Measurements from ENCODE around the gene FUT2.
"Not testable (repeated sequence)": the region's sequence is repeated elsewhere in the genome, so short reads cannot be mapped to it uniquely, and the experiment has no call there.

FUT2 gene

DNA sequence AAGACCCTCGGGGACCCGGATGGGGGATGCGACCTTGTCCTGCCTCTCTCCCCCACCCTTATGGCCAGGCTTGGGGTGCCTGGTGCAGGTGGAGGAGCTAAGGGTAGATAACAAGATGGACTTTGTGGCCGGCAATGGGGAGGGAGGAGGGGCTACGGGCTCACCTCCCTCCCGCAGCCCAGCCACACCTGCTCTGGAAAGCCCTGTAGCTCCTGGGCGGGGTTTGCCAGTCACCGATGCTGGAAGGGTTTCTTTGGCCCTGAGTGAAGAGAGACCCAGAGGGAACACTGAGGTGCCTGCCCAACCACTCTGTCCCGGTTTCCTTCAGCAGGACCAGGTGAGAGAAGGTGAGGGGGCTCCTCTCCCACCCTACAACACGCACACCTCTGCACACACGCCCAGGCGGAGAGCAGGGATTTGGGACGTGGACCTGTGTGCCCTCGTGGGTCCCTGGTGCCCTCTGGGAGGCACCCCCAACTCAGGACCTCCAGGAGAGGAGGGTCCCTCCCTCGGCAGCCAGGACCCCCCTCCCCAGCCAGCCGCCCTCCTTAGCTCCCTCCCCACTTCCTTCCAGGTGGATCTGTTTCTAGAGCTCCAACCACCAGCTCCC is at the start of gene FUT2:
Gene FUT2, plus strand, starts transcription at position 229 of the 610 bp plus-strand sequence. CDS start 6,986 bp downstream, outside the sequence.
- no peak for DNase-seq (ENCODE audit: low read depth)

DNA sequence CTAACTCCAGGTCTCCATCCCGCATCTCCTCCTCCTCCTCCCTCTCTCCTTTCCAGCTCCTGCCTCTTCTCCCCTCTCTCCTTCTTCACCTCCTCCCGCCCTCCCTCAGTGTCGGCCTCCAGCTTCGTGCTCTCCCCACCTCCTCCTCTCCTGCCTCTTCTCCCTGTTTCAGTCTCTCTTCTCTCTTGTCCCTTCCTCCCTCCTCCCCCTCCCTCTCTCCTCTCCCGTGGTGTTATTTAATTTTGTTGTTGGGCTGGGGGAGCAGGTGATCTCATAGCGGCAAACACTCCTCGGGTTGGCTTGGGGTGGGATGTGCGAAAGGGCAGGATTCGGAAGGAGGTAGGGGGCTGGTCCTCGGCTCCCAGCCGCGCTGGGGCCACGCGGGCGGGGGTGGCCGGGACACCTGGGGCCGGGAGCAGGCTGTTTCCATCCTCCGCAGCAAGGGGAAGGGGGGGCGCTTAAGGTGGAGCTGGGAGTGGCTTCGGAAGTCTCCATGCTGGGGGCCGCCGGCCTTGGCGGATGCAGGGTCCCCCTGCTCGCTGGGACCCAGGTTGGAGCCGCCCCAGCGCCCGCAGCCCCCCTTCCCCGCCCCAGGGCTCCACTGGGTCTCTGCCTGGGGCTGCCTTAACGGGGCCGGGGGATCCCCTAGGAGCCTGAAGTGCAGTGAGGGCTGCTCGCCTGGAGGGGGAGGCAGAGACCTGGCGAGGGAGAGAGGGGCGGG is 49.6 kb upstream of the FUT2 start, which contains the start of gene CA11:
Gene CA11, minus strand, starts transcription at position 187 of the 721 bp plus-strand sequence. CDS start 555 bp downstream, outside the sequence.
- no peak for DNase-seq (ENCODE audit: low read depth)

DNA sequence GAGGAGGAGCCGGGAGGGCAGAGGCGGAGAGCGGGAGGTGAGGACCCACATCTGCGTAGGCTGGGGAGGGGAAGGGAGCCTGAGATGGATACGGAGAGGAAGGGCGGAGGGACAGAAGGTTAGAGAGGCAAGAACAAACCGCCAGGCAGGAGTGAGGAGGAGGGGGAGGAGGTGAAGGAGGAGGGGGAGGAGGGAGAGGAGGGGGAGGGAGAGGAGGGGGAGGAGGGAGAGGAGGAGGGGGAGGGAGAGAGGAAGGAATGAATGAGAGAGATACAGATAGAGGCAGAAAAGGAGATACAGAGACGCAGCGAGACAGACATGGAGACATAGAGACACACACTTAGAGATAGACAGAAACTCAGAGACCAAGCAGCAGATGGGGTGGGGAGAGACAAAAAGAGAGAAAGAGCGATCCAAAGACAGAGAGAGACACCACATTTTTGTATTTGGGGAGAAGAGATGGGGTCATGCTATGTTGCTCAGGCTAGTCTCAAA is 49.0 kb upstream of the FUT2 start:
- DNase-seq (ENCODE audit: low read depth) = no peak

DNA sequence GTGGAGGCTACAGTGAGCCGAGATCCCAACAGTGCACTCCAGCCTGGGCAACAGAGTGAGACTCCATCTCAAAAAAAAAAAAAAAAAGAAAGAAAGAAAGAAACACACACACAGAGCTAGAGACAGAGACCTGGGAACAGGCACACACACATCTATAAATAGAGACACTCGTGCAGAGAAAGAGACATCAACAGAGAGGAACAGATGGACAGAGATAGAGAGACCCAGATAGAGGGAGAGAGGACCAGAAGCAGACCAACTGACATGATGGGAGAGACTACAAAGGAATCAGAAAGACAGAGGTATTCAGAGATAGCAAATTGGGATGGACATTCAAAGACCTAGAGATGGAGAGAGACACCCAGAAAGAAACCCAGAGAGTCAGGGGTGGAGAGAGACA is 47.6 kb upstream of the FUT2 start:
- DNase-seq (ENCODE audit: low read depth) = no peak

DNA sequence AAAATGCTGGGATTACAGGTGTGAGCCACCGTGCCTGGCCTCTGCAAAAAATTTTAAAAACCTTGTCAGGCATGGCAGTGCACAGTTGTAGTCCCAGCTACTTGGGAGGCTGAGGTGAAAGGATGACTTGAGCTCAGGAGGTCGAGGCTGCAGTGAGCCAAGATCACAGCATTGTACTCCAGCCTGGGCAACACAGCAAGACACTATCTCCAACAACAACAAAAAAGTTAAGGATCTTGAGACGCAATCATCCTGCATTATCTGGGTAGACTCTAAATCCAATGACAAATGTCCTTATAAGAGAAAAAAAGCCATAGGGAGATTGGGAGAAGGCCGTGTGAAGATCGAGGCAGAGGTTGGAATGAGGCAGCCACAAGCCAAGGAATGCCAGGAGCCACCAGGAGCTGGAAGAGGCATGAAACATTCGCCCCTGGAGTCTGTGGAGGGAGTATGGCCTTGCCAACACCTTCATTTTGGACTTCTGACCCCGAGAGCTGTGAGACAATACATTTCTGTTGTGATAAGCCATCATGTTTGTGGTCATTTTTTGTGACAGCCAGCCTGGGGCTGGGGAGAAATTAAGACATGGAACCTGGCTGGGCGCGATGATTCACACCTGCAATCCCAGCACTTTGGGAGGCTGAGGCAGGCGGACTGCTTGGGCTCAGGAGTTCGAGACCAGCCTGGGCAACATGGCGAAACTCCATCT is 44.6 kb upstream of the FUT2 start:
- DNase-seq (ENCODE audit: low read depth) = no peak

DNA sequence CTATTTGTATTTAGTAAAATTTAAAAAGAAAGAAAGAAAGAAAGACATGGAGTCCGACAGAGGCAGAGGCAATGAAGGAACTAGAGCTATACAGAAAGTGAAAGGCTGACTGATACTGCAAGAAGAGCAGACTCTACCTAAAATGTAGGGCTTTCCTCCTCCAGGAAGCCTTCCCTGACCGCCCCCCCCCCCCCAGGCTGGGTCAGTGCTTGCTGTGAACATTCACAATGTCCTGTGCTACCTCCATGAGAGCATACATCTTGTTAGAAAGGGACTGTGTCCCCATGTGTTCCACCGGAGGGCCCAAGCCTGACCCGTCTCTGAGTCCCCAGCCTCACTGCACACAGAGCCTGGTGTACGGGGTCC is 44.1 kb upstream of the FUT2 start:
- DNase-seq (ENCODE audit: low read depth) = no peak

DNA sequence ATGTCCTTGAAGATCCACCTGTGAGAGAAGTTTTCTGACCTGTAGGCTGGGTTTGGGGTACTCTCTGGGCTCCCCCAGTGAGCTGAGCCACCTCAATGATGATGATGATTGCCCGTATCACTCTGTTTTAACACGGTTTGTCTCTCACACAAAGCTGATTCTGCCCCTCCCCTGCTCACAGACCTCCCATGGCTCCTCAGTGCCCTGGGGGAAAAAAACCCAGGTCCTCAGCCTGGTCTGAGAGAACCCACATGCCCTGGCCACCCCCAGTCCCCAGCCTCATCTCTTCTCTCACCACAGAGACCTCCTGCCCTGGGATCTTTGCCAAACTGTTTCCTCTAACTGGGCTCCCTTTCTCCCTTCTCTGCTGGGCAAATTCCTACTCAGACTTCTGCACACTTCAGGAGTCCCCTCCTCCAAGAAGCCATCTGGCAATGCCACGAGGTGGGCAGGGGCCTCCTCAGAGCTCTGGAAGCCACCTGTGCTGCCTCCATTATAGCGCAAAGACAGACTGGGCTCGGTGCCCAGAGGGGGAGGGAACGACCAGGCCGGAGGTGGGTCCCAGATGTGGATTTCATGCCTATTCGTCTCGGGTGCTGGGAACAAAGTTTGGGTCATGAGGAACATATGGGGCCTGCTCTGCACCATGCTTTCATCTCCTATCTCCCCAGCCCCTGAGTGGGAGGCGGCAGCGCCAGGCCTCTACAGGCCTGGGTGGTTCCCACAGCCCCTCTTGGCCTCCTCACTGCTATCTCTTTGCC is 41.3 kb upstream of the FUT2 start:
- no peak for DNase-seq (ENCODE audit: low read depth)

DNA sequence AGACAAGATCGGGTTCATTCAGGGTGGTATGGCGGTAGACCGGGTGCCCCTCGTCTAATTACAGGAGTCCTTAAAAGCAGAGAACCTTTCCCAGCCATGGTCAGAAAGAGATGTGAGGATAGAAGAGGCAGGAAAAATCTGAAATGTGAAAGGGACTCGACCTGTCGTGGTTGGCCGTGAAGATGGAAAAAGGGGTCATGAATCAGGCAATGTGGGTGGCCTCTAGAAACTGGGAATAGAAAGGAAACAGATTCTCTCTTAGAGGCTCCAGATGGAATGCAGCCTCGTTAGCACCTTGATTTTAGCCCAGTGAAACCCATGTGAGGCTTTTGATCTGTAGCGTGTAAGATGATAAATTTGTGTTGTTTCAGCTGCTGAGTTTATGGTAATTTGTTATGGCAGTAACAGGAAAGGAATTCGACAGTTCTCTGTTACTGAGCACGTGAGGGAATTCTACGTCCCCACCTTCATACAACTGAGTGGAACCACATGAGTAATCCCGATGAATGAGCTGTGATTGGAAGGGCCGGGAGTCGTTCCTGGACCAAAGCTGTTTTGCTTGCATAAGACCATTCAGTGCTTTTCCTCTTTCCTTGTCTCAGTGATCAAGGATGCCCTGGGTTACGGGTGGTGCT is 38.8 kb upstream of the FUT2 start:
- DNase-seq (ENCODE audit: low read depth) = peak; percentile 90

DNA sequence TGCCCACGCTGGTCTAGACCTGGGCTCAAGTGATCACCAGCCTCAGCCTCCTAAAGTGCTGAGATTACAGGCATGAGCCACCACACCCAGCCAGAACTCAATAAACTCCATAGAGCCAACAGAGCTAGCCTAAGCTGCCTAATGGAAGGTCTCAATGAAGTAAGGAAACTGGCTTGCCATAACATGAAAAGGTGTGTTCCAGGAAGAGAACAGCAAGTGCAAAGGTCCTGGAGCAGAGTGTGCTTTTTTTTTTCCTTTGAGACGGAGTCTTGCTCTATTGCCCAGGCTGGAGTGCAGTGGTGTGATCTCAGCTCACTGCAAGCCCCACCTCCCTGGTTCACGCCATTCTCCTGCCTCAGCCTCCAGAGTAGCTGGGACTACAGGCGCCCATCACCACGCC is 37.9 kb upstream of the FUT2 start:
- not testable (repeated sequence) for DNase-seq (ENCODE audit: low read depth)

DNA sequence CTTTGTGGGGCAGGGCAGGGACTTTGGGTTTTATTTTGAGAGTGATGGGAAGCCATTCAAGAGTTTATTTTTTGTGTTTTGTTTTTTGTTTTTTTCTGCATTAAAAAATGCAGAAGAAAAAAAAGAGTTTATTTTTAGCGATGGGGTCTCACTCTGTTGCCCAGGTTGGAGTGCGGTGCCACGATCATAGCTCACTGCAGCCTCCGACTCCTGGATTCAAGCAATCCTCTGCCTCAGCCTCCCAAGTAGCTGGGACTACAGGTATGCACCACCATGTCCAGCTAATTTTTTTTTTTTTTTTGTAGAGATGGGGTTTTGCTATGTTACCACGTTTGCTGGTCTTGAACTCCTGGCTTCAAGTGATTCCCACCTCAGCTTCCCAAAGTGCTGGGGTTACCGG is 37.3 kb upstream of the FUT2 start:
- DNase-seq (ENCODE audit: low read depth) = no peak

DNA sequence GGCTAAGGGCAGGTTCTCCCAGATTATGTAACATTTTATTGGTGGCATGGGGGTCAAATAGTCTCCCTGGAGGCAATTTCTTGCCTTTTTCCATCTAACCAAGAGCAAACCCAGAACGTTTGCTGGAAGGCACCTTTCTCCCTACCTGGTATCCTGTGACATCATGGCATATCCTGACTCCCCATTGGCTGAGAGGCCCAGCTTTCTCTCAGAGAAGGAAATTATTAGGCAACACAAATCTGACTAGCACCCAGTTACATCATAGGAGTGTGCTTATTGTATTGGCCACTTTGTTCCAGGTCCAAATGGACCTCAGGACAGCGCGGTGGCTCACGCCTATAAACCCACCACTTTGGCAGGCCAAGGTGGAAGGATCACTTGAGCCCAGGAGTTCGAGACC is 36.0 kb upstream of the FUT2 start:
- no peak for DNase-seq (ENCODE audit: low read depth)

DNA sequence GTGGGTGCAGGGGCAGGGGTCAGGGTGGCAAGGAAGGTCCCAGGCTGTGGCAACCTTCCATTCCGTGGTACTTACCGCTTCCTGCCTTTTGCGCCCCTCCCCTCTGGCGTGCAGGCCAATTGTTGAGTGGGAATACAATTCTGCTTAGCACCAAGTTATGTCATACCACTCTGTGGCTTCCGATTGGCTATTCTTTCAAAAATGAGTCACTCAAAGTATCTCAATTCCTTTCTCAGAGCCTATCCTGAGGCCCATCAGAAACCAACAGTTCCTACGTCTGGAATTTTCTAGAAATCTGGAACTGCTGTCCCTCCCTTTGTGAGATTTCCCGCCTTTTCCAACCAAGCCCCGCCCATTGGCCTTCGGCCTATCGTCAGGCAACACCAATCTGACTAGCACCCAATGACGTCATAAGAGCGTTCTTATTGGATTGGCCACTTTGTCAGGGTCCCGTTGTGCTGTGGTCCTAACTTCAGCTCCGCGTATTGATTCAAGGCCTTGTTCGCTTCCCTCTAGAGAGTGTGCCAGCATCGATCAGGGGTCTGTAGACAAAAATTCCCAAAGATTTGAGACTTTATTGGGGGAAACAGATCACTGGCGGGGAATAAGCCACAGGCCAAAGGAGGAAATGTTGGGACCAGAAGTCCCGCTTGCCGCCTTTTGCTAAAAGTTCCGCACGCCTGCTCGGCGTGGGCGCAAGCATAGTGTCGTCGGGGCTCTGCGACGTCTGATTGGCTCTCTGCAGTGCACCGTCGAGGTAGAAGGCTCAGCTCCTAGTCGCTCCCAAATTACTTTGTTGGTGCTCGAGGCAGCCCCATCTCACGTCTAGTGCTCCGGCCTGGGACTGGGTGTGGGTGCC is 34.7 kb upstream of the FUT2 start:
- DNase-seq (ENCODE audit: low read depth) = peak; percentile 65

DNA sequence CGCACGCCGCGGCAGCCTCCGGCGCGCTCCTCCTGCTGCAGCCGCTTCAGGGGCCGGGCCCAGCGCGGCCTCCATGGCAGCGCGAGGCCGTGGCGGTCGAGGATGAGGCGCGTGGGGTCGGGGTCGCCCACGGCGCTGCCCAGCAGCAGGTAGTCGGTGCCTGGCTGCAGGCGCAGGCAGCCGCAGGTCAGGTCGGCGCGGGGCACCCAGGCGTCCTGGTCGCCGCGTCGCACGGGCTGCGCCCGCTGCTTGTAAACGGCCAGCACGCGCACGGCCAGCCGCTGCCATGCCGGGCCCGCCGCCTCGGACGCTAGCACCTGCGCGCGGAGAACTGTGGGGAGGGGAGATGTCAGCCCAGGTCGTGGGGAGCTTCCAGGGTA is 34.1 kb upstream of the FUT2 start:
- no peak for DNase-seq (ENCODE audit: low read depth)

DNA sequence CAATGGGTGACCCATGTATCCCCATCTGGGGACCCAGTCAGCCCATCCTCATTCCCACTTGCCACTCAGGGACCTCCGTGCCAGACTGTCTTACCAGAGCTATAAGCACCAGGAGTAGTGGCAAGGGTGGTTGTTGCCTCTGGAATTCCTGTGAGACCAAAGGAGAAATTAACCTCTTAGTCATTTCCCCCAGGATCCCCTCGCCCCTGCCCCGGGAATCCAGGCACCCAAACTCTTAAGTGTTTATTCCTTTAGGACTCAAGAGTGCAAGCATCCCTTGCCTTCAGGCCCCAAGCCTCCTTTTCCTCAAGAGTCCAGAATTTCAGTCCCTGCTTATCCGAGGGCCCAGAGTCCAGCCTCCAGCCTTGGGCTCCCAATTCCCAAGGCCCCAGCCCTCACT is 32.1 kb upstream of the FUT2 start:
- no peak for DNase-seq (ENCODE audit: low read depth)

DNA sequence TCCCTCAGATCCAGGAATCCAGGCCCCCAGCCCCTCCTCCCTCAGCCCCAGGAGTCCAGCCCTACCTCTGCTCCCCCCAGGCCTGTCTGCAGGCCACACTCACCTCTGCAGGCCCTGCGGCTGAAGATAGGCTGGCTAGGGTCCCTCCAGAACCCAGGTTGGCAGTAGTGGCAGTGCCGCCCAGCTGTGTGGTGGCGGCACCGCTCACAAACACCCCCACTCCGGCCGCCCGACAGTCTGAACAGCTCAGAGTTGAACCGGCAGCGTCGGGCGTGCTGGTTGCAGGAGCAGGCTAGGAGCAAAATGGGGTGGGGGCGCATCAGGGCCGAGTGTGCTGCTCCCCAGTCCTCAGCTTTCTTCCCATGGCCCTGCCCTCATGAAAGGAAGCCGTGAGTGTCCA is 31.3 kb upstream of the FUT2 start:
- no peak for DNase-seq (ENCODE audit: low read depth)

DNA sequence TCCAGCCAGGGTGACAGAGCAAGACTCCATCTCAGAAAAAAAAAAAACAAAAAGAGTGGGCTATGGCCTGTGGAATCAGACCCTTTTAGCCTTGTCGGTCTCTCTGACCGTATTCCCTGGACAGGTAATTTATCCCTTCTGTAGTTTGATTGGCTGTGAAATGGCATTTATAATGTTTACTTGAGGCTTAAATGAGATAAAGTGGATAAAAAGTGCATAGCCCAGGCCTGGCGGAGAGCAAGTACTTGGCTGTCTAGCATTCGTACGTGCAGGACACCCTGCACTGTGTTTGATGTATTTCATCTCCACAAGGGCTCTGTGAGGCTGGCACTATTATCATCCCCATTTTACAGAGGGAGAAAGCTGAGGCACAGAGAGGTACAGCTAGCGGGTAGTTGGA is 30.0 kb upstream of the FUT2 start:
- no peak for DNase-seq (ENCODE audit: low read depth)

DNA sequence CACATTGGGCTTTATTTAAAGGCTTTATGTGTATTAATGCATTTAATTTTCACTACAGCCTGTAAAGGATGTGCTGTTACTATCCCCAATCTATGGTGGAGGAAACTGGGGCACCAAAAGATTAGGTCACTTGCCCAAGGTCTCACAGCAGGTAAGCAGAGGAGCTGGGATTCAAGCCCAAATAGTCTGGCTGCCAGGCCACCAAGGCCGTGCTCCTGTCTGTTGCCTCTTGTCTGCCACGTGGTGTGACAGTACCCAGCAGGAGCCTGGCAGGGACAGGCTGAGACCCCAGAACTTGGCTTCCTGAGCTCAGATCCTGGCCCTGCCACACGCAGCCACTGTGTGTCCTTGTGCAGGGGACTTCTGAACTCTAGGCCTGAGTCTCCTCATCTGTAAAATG is 27.4 kb upstream of the FUT2 start:
- no peak for DNase-seq (ENCODE audit: low read depth)

DNA sequence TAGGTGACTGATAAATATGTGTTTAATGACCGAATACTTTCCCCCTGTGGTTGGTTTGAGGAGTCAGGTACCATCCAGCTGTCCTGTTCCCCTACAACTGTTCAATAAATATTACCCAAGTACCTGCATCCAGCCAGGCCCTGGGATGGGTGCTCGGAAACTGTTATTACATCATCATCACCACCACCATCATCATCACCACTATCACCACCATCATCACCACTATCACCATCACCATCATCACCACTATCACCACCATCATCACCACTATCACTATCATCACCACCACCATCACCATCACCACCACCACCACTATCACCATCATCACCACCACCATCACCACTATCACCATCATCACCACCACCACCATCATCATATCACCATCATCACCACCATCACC is 27.0 kb upstream of the FUT2 start:
- DNase-seq (ENCODE audit: low read depth) = no peak

DNA sequence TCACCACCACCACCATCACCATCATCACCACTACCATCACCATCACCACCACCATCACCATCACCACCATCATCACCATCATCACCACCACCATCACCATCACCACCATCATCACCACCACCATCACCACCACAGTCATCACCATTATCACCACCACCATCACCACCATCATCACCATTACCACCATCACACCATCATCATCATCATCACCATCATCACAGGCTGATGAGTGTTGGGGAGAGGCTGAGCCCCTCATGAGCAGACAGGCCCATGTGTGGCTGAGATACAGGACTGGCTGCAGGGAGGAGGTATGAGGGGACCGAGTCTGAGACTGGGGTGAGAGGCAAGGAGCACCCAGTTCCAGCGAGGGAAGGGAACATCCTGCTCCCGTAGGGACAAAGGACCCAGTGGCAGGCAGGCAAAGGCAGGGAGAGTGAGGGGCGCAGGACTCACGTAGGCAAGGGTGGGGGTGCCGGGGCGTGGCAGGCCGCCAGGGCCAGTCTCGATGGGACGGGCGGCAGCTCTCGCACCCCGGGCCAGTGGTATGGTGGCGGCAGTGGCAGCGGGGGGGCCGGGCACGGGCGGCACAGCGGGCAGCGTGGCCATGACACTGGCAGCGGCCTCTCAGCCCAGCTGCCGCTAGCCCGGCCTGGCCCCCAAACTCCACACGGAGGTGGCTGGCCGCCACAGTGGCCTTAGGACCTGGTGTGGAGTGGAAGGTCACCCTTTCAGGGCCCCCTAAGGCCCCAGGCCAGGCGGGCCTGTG is 25.7 kb upstream of the FUT2 start:
- DNase-seq (ENCODE audit: low read depth) = no peak

All from GM04504 (cell line).